GM18867 (cell line): Measurements from ENCODE around the gene ZNF91.
"Not testable (repeated sequence)": the region's sequence is repeated elsewhere in the genome, so short reads cannot be mapped to it uniquely, and the experiment has no call there.

Experiments used
- ATAC-seq: cut with Tn5 transposase; IDR thresholded peaks from one replicate; pipeline ENCODE4 v1.9.1; 2021; ENCODE audit warnings: mild to moderate bottlenecking, moderate library complexity; ENCODE audit not compliant: unreplicated experiment

The ZNF91 gene

GRCh38 chr19:23321403-23321802 is 73.9 kb downstream of the ZNF91 start:
- not testable (repeated sequence) for ATAC-seq

GRCh38 chr19:23319571-23319970 is 75.7 kb downstream of the ZNF91 start:
- not testable (repeated sequence) for ATAC-seq

- not testable (repeated sequence) for ATAC-seq
Measured at GRCh38 chr19:23318941-23319340, 76.3 kb downstream of the ZNF91 start.

- ATAC-seq, result no peak
Measured at GRCh38 chr19:23318143-23318542, 77.1 kb downstream of the ZNF91 start.

- ATAC-seq, result no peak
Measured at GRCh38 chr19:23315286-23315685, 80.0 kb downstream of the ZNF91 start.

- no peak for ATAC-seq
Measured at GRCh38 chr19:23314505-23315251, 80.6 kb downstream of the ZNF91 start.

- ATAC-seq, result no peak
Measured at GRCh38 chr19:23313196-23313595, 82.1 kb downstream of the ZNF91 start.

GRCh38 chr19:23312515-23312914 is 82.8 kb downstream of the ZNF91 start:
- no peak for ATAC-seq

- ATAC-seq, result no peak
Measured at GRCh38 chr19:23311551-23311950, 83.7 kb downstream of the ZNF91 start.

GRCh38 chr19:23310729-23311211 is 84.5 kb downstream of the ZNF91 start:
- no peak for ATAC-seq

- ATAC-seq, result no peak
Measured at GRCh38 chr19:23309926-23310325, 85.3 kb downstream of the ZNF91 start.

GRCh38 chr19:23305555-23305954 is 89.7 kb downstream of the ZNF91 start:
- ATAC-seq, result no peak

- no peak for ATAC-seq
Measured at GRCh38 chr19:23304238-23304637, 91.0 kb downstream of the ZNF91 start.

GRCh38 chr19:23294141-23294540 is 101.1 kb downstream of the ZNF91 start:
- no peak for ATAC-seq

GRCh38 chr19:23289966-23290365 is 105.3 kb downstream of the ZNF91 start:
- not testable (repeated sequence) for ATAC-seq
